ENCODE results near the gene P2RY6.

The P2RY6 gene

DNA sequence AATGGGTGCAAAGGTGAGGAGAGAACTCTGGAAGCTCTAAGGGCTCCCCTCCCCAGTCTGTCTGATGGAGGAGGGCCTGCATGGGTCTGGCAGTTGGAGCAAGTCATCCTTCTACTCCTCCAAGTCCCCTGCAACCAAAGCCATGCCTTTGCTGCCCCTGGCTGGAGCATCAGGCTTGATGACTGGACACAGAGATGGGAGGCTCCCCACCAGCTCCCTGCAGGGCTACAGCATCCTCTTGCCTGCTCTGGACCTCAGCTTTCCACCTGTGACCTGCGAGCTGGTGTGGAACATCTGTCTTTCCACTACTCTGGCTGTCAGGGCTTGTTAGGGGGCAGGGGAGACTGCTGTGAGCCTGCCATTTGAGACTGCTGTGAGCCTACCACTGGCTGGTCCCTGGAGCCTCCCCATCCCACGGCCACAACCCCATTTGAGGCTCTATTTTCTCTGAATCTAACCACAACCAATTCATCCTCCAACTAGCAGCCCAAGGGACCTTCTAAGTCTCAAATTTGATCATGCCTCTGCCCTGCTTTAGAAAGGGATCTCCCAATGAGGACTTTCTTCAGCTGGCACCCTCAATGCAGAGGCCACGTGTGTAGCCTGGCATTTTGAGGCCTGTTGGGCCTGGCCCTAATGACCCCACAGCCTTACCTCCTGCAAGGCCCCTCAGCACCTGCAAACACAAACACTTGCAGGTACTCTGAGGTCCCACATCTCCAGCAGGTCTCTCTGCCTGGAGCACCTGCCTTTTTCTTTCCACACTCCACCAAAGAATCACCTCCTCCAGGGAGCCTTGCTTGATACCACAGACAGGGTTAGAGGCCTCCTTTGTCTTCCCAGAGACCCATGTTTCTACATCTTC is 9.9 kb downstream of the P2RY6 start:
- DNase-seq, result no peak

DNA sequence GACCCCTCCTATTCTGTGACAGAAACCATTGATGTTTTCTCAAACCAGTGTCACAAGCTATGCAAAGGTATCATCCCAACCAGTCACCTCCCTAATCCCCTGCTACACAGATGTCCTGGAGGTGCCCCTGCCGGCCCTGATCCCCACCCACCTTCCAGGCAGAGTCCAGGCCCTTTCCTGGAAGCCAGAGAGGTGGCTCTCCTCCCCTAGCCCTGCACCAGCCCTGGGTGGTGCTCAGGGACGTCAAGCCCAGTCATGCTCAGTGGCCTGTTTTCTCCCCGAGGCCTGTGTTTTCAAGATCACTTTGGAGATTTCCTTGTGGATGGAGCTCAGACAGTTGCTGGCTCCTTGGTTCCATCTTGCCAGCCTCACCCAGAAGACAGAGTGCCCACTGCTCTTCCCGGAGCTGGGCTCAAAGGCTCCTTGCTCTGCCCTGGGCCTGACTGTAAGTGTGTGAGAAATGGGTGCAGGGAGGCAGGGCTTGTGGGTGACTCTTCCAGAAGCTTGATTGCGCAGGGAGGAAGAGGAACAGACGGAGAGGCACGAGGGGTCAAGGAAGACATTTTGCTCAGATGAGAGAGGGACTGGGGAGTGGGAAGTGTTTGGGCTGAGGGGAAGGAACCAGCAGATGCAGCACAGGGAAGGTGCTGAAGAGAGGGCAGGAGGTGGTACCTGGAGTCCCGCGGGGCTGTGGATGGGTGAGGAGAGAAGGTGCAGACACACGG is 11.3 kb downstream of the P2RY6 start:
- DNase-seq, result no peak

DNA sequence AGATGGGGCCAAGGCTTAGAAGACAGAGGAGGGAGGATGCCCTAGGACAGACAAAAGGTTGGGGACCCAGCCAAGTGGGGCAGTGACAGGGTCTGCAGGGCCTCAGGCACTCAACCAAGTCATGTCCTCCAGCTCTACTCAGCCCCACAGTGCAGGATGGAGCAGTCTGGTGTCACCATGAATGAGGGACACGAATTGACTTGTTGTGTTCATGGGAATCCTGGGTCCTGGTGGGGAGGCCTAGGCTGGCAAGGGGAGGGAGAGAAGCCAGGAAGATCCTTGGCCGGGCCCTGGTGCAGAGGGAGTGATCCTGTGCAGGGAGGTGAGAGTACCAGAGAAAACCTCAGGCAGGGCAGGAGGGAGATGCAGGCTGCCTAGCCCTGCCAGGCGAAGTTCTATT is 12.0 kb downstream of the P2RY6 start:
- no peak for DNase-seq

DNA sequence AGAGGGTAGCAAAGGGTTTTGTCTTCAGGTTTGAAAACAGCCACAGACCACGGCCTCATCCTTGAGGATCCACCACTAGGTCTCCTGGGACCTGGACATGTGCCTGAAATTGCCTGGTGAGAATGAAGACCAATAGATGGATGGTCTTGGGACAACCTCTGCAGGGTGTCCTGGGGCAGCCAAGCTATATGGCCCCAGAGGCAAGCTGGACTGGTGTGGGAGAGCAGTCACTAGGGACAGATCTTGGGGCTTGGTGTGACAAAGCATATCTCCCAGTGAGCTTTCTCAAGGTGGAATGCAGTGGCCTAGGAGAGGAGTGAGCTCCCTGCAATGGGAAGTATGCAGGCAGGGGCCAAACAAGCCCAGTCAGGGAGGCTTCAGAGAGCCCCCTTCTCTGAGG is 13.6 kb downstream of the P2RY6 start:
- no peak for DNase-seq

DNA sequence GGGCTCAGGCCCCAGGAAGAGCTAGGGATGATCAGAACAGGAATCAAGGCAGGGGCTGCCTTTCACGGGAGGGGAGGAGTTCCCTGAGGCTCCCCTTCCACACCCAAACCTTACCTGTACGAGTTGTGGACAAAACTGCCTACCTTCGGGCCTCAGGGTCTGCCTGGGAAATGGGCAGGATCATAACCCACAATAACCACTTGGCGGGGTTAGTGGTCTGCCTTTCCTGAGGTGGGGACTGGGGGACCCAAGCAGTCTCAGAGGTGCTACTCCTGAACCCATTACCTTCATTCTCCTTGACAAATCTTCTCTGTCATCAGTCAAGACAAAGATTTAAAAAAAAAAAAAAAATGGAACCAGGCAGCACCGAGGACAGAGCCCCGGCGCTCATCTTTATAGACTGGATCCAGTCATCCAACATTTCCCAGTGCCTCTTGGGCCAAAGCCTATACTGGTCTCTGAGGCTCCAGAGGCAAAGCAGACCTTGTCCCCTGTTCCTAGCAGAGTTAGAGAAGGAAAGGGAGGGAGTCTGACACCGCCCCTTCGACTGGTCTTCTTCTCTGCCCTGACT is 14.2 kb downstream of the P2RY6 start:
- no peak for DNase-seq

DNA sequence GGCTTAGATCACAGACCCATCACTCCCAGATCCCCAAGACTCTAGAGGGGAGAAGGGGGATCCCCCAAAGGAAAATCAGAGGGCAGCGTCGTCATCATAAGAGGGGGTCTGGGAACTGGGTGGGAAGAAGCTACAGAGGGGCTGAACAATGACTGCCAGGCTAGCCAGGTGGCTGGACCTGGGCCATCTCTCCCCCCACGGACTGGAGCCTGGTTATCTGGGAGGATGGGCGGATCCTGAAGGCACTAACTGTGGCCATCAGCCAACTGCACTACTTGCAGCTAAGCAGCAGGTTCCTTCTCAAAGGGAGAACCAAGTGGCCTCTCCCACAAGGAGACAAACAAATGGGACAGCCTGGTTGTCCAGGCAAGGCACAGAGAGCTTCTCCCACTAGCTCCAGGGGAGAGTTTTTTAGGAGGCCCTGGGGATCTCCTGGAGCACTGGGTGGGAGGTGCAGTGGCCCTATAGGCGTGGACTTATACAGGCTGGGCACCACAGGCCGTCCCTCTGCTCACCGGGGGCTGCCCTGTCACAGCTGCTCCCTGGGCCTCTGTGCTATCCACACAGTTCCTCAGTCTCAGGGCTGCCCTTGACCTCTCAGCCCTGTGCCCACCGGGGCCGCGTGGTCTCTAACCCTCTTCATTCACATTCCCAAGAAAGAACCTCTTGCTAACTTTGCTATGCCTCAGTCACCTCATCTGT is 15.4 kb downstream of the P2RY6 start:
- DNase-seq, result no peak

DNA sequence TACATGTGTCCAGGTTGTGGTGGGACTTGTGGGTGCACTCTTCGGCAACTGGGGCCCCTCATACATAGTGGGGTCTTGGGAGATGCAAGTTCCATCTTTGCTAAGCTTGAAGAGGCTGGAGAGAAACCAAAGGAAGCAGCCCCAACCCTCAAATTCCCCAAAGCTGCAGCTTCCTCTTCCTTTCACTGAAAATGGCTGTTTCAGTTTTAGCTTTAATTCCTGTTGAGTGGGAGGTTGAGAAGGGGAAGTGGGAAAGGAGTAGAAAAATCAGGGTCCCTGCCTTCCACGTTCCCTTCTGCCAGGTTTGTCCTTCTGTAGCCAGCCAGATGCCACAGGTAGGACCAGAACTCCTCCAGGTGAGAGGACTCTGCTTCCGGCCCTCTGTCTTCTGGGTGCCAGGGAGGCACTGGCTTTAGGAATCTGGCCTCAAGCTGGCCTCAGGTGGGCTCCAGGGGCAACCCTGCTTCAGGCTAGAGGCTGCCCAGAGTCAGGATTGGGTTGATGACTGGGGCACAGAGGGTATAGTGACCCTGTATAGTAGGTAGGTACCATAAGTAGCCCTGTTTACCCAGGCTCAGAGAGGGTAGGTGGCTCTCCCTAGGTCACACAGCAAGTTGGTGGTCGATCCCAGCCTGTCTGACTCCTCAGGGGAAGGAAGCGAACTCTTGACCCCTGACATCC is 16.2 kb downstream of the P2RY6 start:
- no peak for DNase-seq

DNA sequence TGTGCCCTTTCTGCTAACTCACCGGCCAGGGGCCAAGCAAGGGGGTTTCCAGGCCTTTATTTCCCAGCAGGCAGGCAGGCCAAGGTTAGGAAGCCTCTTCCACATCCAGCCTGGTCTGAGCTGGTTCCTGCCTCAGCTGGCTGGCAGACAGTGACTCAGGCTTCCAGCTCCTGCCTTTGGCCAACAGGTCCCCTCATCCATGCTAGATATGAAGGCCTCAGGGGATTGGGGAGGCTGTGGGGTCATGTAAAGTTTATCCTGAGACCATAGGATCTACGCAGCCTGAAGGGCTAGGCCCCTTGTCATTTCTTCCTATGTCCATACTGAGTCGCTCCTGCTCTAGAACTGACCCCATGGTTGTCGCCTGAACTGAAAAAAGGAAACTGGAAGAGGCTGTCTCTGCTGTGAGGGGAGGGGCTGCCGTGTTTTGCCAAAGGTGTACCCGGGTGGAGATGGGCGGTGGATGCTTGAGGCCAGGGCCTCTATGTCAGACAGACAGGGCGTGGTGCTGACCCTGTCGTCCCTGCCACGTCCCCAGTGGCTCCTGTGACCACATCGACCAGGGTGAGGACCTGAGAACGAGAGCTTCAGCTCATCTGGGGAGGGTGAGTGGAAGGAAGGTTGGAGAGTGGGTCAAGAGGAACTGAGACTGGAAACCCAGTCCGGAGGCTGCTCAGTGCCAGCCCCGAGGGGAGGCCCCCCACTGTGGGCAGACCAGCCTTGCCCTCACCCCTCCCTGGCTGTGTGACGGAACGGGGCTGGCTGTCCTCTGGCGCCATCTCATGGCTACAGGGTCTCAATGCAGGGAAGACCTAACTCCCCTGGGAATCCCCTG is 17.0 kb downstream of the P2RY6 start:
- no peak for DNase-seq

DNA sequence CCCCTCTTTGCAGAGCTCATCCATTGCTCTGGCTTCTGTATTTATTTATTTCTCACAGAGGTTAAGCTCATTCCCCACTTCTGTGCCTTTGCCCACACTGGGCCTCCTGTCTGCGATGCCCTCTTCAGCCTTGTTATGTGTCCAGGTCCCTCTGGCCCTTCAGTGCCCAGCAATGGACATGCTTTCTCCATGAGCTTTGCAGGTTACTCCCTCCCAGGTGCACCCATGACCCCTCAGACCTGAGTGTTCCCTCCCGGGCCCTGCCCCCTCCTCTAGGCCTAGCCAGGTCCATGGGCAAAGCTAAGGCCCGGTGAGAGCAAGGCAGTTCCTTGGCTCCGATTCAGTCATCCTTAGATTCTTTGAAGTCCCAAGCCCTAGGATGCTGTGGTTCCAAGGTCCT is 18.4 kb downstream of the P2RY6 start:
- DNase-seq, result no peak

DNA sequence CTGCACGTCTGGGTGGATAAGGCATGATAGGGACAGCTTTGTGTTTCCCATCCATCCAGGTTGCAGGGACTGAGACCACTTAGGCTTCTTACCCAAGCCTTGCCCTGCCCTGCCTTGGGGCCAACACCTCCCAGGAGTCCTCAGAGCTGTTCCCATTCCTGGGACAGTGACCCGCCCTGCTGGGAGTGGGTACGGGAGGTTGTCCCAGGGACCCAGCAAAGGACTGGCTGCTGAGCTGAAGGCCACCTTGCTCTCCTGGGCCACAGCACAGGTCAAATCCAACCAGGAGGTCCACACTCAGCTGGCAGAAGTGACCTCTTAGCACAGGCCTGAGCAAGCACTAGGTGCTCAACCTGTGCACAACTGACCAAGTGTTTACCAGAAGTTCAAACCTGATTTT is 19.1 kb downstream of the P2RY6 start:
- no peak for DNase-seq

DNA sequence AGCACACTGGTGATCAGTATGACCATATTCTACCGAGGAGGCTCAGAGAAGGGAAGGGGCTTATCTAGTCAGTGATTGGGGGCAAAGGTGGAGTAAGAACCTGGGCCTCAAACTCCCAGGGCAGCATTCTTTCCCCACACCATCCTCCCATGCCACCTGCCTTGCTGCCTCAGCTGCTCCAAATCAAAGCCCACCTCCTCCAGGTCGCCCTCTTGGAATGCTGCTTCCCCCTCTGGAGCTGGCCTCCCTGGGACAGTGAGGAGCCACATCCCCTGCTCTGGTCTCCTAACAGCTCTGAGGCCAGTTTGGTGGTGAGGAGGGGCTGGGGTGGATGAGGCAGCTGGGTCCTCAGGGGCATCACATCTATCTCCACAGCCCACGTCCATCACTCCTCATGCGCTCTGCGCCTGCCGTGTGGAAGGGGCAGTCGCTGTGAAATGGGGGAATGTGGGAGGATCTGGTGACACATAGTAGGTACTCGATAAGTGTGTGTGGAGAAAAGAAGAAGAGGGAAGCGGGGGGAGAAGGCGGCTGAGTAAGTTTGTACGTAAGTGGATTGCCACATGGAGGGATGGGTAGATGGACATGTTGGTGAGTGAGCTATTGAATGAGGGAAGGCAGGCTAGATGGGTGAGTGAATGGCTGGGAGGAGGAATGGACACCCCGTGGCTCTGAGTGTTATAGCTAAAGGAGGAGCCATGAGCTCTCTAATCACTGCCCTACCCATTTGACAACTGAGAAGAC is 19.8 kb downstream of the P2RY6 start:
- DNase-seq, result no peak

DNA sequence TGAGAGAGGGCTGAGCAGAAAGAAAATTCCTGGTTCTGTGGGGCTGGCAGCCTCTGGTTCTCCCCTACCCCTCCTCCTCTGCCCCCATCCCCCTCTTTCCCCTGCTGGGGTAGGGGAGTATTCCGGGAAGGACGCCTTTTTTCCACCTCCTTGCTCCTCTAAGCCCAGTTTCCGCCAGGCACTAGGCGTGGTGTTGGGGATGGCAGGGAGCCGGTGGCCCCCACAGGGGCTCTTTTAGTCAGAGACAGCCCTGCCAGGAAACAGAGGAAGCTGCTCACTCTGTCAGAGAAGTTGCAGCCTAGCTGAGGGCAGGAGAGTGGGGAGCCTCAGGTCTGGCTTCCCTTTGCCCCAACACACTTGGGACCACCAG is 20.4 kb downstream of the P2RY6 start:
- no peak for DNase-seq

DNA sequence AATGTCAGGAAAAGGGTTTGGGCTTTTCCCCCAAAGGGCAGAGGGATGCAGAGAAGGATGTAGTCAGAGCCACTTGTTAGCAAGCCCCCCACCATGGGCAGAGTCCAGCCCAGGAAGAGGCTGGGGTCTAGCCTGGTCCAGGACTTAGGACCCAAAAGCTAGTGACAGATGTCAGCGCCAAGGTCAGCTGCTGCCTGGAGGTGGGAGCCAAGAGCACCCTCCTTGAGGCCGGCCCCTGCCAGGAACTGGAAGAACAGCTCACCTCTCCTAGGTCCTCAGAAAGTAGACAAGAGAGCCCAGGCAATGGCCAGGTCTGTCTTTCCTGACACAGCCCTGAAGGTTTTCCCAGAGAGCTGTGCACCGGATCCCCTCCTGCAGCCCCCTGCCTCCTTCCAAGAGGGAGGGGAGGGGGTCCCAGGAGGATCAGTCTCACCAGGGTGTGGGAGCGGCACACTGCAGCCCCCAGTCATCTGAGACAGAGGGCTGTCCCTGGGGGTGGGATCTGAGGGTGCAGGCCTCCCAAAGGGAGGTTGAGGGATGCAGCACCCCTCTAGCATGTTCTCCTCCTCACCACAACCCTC is 21.3 kb downstream of the P2RY6 start:
- DNase-seq, result no peak

DNA sequence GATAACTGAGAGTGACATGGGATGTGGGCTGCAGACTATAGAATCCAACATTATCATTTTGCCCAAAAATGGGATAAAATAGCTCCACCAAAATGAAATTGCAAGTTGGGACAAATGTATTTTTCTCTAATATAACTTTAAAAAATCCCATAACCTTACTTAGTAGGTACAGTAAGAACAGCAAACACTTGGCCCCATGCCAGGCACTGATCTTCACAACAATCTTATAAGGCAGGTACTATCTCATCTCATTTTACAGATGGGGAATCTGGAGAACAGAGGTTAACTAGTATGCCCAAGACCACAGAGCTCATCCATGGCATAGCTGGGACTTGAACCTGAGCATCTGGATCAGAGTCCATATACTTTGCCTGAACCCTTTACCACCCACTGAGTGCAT is 22.5 kb downstream of the P2RY6 start:
- no peak for DNase-seq

DNA sequence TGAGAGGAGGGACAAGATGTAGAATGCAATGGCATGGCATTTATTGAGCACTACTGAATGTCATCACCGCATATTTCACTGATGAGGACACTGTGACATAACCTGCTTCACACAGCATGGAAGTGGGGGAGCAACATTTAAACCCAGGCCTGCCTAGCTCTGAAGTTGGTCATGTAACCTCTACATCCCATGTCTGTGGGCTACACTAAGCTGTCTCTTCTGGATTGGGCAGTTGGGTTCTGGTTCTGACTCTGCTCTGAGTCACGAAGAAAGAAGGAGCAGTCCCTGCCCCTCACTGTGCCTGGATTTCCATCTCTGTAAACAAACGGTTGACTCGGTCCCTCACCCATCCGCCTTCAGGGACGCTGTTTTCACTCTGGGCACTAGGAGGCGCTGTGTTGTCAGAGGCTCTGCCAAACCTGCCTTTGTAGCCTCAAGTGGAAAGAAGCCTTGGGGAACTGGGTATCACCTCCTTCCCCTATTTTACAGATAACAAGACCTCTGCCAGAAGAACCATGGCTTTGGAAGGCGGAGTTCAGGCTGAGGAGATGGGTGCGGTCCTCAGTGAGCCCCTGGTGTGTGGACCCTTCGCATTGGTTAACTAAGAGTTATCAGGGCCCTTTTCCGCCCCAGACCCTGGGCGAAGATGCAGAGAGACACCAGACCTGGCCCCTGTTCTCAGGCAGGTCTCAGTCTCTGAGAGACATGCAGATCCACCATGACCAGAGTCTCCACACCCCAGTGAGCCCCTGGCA is 23.3 kb downstream of the P2RY6 start:
- no peak for DNase-seq

DNA sequence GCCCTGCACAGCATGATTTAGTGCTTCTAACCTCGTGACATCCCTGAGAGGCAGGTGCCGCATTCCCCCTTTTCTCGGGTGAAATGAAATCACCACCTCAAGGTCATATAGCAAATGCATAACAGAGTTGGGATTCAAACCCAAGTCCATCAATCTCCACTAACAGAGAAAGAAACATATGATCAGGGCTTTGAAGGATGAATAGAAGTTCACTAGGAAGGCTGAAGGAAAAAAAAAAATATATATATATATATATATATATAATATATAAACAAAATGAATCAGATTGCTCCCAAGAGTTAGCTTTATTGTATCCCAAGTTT is 23.8 kb downstream of the P2RY6 start:
- DNase-seq, result no peak

DNA sequence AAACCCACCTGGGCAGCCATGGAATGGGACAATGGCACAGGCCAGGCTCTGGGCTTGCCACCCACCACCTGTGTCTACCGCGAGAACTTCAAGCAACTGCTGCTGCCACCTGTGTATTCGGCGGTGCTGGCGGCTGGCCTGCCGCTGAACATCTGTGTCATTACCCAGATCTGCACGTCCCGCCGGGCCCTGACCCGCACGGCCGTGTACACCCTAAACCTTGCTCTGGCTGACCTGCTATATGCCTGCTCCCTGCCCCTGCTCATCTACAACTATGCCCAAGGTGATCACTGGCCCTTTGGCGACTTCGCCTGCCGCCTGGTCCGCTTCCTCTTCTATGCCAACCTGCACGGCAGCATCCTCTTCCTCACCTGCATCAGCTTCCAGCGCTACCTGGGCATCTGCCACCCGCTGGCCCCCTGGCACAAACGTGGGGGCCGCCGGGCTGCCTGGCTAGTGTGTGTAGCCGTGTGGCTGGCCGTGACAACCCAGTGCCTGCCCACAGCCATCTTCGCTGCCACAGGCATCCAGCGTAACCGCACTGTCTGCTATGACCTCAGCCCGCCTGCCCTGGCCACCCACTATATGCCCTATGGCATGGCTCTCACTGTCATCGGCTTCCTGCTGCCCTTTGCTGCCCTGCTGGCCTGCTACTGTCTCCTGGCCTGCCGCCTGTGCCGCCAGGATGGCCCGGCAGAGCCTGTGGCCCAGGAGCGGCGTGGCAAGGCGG is 24.5 kb downstream of the P2RY6 start:
- no peak for DNase-seq

DNA sequence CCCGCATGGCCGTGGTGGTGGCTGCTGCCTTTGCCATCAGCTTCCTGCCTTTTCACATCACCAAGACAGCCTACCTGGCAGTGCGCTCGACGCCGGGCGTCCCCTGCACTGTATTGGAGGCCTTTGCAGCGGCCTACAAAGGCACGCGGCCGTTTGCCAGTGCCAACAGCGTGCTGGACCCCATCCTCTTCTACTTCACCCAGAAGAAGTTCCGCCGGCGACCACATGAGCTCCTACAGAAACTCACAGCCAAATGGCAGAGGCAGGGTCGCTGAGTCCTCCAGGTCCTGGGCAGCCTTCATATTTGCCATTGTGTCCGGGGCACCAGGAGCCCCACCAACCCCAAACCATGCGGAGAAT is 25.1 kb downstream of the P2RY6 start:
- no peak for DNase-seq

DNA sequence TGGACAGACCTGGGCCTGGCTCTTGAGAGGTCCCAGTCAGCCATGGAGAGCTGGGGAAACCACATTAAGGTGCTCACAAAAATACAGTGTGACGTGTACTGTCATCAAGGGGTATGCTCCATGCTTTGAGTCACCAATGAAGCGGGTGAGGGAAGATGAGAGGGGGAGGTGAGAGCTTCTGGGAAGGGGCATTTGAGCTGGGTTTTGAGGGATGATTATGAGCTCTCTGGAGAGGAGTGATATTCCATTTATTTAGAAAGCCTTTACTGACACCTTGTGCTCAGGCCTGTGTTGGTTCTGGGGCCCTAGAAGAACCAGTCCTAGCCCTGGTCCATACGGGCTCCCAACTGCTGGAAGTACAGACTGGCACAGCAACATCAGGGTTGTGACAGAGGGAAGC is 25.6 kb downstream of the P2RY6 start:
- DNase-seq, result no peak

DNA sequence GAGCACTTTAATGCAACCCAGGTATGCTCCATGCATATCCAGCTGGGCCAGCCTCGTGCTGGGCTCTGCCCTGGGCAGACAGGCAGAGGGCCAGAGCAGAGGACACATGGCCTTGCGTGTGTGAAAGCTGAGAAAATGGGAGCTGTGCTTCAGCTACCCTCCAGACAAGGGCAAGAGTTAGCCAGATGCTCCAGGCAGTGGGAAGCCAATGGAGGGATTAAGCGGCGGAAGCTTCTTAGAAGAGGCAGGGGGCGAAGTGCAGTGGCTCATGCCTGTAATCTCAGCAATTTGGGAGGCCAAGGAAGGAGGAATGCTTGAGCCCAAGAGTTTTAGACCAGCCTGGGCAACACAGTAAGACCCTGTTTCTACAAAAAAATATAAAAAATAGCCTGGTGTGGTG is 26.1 kb downstream of the P2RY6 start:
- no peak for DNase-seq
